ENCODE data around the gene PPIB. TPM values are rescaled to one million over a fixed set of nuclear protein-coding genes. Genes with fewer than 3 reads are reported as not detected.
"Not testable (repeated sequence)": the region's sequence is repeated elsewhere in the genome, so short reads cannot be mapped to it uniquely, and the experiment has no call there.

PPIB gene
- total RNA-seq, 1 donor, result 265 TPM

DNA sequence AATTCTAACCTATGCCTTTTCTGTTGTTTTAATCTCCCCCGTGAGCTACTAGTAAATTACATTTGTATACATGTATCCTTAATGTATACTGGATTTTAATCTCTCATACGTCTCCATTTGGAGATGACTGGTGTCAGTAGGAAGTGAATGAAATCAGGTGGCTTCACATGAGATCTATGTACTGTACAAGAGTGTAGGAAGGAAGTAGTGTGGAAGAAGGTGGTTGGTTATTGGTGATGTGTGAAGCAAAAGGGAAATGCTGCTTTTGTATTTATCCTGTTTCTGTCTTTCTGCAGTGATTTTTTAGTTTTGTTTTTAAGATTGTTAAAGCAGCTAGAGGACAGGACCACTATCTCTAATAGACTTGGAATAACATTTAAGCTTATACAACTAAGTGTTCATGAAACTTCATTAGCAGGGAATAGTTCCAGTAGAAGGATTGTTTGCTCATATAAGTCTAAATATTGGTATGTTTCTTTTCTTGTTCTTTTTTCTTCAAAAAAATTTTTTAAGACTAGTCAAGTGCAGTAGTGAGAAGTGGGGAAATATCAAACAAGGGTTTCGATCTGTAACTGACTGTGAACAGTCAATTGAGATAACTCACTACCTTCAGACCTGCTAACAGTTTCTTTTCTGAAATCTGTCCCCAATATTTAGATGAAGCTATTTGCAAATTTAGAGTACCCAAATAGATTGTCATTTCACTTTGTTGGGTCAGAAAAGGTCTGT lies 51.7 kb downstream of the PPIB start:
- no peak for DNase-seq (ENCODE audit: low read depth in 2 of 3, low spot score in 2 of 3)

DNA sequence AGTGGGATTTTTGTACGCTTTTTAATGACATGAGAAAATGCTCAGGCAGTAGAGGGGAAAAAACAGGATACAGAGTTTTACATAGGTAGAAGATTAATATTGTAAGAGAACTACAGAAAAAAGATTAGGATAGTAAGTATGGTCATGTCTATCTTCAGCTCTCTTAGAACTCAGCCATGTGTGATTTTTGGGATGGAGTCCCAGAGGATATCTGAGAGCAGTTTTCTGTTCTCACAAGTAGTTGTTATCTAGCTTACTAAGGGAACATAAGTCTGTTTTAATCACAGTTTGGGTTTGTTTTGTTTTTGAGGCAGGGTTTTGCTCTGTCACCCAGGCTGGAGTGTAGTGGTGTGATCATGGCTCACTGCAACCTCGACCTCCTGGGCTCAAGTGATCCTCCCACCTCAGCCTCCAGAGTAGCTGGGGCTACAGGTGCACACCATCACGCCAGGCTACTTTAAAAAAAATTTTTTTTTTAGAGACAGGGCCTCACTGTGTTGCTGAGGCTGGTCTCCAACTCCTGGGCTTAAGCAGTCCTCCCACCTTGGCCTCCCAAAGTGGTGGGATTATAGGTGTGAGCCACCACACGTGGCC lies 52.6 kb downstream of the PPIB start:
- DNase-seq (ENCODE audit: low read depth in 2 of 3, low spot score in 2 of 3), result not testable (repeated sequence)

DNA sequence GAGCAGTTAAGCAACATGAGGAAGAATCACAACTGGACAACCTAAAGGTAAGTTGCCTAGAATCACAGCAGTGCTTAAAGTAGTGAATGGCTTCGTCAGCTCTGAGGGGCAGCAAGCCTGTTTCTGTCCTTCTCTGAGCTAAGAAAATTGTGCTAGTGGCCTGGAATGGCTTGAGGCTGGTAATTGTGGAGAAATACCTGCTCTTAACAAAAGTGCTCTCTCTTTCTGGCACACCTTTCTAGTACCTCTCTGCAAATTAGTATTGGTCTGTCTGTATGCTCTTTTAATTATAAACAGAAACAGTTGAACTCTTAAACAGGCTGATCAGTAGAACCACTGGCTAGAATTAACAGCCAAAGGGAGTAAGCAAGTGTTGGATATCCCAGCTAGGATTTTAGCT lies 55.5 kb downstream of the PPIB start:
- no peak for DNase-seq (ENCODE audit: low read depth in 2 of 3, low spot score in 2 of 3)

Small RNA genes lying within 50 kb of the gene (small RNA-seq; reads per million reads assigned to genes)
- not detected for gene RF00019

Other genes starting within 250 kb of the PPIB start
- 0.81 TPM for gene DAPK2, start 116.5 kb downstream of the PPIB start, total RNA-seq
- gene CIAO2A, start 69.2 kb downstream of the PPIB start, total RNA-seq, result 26.4 TPM
- 39.3 TPM for gene SNX1, start 67.0 kb downstream of the PPIB start, total RNA-seq
- gene SNX22, start 11.3 kb downstream of the PPIB start, total RNA-seq, result 1.1 TPM
- gene CSNK1G1, start 193.2 kb upstream of the PPIB start, total RNA-seq, result 14.0 TPM
- 8.1 TPM for gene PCLAF, start 218.4 kb upstream of the PPIB start, total RNA-seq
- gene TRIP4, start 224.8 kb upstream of the PPIB start, total RNA-seq, result 4.8 TPM

Measured in hematopoietic multipotent progenitor cell (in vitro differentiated cells).